ENCODE data around the gene ARSB.

GRCh38 chr5:78741019-78741418 lies 244.1 kb downstream of the ARSB start:
- TF ChIP-seq, protein P1, sequence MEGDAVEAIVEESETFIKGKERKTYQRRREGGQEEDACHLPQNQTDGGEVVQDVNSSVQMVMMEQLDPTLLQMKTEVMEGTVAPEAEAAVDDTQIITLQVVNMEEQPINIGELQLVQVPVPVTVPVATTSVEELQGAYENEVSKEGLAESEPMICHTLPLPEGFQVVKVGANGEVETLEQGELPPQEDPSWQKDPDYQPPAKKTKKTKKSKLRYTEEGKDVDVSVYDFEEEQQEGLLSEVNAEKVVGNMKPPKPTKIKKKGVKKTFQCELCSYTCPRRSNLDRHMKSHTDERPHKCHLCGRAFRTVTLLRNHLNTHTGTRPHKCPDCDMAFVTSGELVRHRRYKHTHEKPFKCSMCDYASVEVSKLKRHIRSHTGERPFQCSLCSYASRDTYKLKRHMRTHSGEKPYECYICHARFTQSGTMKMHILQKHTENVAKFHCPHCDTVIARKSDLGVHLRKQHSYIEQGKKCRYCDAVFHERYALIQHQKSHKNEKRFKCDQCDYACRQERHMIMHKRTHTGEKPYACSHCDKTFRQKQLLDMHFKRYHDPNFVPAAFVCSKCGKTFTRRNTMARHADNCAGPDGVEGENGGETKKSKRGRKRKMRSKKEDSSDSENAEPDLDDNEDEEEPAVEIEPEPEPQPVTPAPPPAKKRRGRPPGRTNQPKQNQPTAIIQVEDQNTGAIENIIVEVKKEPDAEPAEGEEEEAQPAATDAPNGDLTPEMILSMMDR (IDR thresholded peaks at IDR 0.05; ENCODE audit: low read depth, low read length, poor library complexity, severe bottlenecking), result no peak
- TF ChIP-seq EZH2phosphoT487 (IDR thresholded peaks at IDR 0.05; ENCODE audit: borderline replicate concordance, low read length), result no peak
